Stimulated activated CD4-positive, alpha-beta T cell treated with anti-CD3 and anti-CD28 coated beads, Interleukin-4, amount 100 ng/mL, for 48 hours (primary cell): ENCODE measurements around the gene TNNT3.
"Not testable (repeated sequence)": the region's sequence is repeated elsewhere in the genome, so short reads cannot be mapped to it uniquely, and the experiment has no call there.

ENCODE experiments used
- DNase-seq, 2 donors: peaks; one replicate each; pipeline ENCODE4 v3.0.0-alpha.2; 2020; ENCODE audit warnings: low read depth in 2 of 2

The TNNT3 gene

DNA sequence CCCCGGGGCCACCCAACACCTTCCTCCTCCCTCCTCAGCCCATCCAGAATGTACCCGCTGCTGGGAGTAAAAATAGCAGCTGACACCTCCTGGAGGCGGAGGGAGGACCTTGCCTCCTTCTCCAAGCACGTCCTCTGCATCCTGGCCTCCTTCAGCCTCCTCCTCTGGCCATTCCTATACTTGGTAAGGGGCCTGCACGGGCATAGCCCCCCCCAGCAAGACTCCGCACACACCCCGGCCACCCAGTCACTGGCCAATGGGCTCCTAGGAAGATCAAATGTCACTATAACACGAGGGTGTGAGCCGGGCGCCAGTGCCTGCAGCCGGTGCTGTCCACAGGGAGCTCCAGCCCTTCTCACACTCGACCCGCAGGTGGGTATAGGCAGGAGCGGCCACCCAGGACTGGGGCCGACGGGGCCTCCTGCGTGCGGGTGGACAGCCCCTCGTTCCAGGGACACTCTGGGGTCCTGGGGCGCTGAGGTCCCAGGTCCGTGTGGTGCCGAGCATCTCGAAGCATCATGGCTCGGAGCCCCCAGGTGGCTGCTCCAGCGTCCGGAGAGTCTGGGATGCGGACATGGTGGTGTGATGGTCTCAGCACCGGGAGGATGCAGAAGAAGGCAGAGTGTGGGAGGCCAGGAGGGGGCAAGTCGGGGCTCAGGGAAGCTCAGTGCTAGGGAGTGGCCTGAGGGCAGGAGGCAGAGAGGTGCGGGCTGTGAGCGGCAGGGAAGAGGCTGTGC lies at the start of gene TNNT3:
TNNT3 (plus strand) TSS at position 313 of the 737 bp plus-strand sequence. CDS start 3,172 bp downstream, outside the sequence.
- no peak for DNase-seq

DNA sequence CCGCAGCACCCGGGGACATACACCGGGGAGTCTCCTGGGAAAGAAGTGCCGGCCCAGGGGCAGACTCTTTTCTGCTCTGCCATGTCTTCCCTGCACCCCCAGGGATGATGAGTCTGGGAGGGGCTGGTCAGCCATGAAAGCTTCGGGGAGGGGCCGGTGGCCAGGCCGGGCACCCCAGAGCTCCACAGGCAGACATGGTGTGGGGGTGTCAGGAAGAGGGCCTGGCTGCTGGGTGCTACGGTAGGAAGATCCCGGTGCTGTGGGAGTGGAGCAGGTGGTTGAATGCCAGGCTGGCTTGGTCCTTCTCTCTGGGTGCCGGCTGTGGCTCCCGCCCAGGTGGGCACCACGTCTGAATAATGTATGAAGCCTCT lies 49.2 kb upstream of the TNNT3 start:
- no peak for DNase-seq

DNA sequence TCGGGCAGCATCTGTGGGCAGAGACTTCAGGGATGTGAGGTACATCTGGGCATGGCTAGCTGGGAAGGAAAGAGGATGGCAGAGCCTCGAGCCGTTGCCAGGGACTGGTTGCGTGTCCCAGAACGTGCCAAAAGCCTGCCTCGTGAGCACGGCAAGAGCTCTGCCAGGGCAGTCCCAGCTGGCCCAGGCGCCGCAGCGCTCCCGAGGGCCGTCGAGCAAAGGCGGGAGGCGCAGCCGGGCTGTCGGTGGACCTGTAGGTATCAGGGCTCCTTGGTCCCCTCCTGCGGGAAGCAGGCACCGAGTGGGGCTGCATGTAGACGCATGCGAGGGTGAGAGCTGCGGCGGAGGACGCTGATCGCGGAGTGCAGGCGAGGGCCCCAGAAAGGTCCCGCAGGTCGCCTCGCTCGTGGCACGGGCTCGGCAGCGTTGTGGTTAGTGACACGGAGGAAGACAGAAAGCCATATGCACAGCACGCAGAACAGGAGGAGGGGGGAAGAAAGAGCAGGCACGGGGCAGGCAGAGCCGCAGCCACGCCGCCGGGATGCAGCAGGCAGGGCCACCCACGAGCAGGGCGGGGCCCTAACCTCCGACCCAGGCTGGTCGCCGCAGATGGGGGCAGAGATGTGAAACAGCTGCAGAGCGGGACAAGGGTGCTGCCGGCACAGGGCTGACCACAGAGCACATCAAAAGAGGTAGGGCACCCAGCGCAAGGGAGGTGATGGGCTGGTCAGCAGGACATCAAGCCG lies 48.6 kb upstream of the TNNT3 start:
- DNase-seq: no peak

DNA sequence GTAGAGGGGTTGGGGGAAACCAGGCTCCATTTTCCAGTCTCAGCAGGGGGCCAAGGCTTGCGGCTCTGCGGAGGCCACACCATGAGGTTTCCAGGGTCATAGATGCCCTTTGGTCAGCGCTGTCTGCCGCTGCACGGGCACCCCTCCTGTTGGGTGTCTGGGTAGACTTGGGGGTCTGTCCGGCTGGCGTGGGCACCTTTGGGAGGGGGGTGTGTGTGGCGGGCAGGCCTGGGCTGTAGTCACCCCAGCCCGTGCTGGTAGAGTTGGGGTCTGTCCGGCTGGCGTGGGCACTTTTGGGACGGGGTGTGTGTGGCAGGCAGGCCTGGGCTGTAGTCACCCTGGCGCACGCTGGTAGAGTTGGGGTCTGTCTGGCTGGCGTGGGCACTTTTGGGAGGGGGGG lies 48.0 kb upstream of the TNNT3 start:
- DNase-seq: no peak

DNA sequence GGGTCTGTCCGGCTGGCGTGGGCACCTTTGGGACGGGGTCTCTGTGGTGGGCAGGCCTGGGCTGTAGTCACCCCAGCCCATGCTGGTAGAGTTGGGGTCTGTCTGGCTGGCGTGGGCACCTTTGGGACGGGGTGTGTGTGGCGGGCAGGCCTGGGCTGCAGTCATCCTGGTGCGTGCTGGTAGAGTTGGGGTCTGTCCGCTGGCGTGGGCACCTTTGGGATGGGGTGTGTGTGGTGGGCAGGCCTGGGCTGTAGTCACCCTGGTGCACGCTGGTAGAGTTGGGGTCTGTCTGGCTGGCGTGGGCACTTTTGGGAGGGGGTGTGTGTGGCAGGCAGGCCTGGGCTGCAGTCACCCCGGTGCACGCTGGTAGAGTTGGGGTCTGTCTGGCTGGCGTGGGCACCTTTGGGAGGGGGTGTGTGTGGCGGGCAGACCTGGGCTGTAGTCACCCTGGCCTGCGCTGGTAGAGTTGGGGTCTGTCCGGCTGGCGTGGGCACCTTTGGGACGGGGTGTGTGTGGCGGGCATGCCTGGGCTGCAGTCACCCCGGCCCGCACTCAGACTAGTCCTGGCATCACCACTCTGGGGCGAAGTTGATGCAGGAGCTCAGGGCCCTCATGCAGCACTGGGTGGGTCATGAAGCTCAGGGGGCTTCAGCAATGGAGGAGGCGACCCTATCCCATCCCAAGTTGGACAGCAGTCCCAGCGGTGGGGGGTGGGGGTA lies 47.1 kb upstream of the TNNT3 start:
- DNase-seq: no peak

DNA sequence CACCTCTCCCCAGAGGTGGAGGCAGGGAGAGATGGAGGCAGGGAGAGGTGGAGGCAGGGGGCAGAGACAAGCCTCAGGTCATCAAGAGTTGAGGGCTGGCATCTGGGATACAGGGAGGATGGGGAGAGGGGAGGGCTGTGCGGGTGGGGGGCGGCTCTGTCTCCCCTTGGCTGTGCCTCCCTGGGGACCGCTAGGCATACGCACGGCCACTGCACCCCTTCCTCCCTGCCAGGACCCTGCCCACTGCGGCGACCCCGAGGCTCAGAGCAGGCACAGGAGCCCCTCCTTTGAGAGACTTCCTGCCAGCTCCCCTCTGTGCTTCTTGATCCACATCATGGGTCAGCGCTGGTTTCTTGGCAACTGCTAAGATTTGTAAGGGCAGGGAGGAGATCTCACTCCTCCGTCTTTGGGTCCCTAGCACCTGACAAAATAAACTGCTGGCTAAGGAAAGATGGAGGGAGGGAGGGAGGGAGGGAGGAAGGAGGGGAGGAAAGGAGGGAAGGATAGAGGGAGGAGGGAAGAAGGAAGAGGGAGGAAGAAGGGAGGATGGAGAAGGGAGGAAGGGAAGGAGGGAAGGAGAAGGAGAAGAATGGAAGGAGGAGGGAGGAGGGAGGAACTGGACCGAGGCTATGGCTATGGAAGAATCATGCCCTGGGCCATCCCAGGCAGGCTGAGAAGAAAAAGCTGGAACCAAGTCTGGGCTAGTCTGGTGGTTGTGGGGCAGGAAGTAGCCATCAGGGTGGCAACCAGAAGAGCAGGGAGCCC lies 46.3 kb upstream of the TNNT3 start:
- no peak for DNase-seq

DNA sequence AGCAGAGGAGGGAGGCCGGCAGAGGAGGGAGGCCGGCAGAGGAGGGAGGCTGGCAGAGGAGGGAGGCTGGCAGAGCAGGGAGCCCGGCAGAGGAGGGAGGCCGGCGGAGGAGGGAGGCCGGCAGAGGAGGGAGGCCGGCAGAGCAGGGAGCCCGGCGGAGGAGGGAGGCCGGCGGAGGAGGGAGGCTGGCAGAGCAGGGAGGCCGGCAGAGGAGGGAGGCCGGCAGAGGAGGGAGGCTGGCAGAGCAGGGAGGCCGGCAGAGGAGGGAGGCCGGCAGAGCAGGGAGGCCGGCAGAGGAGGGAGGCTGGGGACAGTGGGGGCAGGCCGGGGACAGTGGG lies 45.7 kb upstream of the TNNT3 start:
- not testable (repeated sequence) for DNase-seq

DNA sequence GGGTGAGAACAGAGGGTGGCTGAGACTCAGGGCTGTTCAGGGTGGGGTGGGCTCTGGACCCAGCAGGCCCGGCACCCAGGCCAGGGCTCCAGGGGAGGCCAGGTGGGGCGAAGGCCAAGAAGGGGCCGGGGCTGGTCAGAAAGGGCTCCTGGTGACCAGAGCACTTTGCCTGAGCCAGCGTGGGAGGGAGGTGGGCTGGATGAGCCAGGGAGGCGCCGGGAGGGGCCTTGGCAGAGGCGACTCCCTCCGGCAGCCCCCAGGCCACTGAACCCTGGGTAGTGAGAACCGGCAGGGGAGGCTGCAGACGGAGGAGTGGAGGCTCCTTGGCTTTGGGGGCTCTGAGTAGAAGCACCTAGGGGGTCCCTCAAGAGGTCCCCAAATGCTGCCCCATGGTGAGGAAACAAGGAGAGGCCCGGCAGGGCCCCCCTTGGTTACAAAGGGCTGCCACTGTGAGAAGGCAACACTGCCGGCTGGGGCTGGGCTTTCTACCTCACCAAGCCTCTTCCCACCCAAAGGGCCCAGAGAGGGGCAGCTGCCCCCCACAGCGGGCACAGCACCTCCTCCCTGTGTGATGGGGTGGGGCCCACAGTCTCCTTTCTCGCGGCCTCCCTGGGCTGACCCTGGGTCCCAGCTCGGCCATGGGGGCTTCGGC lies 44.9 kb upstream of the TNNT3 start:
- DNase-seq: not testable (repeated sequence)

DNA sequence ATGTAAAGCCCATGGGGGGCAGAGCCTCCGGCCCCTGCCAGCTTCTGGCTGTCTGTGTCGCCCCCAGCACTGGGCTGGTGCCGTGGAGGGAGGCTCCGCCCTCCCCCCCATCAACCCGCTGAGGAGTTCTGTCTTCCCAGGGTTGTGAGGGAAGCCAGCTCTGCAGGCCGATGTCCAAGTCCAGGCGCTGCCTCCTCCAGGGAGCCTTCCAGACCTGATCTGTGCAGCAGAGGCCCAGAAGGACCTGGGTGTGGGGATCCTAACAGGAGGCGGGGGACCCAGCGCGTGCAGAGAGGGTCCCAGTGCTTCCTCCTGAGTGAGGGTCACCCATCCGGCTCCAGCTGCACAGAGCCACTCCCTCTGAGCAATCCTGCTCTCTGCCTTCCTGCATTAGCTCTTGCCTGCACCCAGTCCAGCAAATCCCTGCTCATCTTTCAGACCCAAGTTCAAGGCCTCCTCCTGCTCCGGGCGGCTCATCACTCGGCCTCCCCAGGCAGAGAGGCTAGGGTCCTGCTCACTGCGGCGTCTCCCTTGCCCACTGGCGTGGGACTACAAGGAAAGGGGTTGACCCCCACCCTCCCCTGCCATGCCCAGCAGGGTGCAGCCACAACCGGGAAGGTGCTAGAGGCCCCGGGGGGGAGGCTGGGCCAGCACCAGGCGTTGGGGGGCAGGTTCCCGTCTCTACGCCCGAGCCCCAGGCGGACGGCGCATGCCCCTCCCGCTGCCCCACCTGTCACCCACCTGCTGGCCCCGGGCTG lies 44.2 kb upstream of the TNNT3 start:
- DNase-seq: no peak

DNA sequence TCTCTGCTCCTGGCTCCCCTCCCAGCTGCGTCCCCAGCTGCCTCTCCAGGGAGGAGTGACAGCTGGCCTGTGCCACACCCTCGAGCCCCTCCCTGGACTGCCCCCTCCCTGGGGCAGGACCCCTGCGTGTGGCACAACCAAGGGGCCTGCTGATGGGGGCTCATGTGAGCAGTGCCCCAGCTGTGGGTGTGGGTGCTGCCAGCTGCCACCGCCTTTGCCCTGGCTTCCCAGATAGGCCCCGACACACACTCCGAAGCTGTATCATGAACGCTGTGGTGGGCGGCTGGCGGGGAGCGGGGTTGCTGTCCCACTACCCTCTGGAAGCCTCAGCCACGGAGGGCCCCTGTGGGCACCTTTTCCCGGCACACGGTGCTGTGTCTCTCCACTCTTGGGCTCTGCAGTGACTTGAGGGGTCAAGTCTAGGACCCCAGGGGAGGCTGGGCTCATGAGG lies 43.6 kb upstream of the TNNT3 start:
- DNase-seq: not testable (repeated sequence)

DNA sequence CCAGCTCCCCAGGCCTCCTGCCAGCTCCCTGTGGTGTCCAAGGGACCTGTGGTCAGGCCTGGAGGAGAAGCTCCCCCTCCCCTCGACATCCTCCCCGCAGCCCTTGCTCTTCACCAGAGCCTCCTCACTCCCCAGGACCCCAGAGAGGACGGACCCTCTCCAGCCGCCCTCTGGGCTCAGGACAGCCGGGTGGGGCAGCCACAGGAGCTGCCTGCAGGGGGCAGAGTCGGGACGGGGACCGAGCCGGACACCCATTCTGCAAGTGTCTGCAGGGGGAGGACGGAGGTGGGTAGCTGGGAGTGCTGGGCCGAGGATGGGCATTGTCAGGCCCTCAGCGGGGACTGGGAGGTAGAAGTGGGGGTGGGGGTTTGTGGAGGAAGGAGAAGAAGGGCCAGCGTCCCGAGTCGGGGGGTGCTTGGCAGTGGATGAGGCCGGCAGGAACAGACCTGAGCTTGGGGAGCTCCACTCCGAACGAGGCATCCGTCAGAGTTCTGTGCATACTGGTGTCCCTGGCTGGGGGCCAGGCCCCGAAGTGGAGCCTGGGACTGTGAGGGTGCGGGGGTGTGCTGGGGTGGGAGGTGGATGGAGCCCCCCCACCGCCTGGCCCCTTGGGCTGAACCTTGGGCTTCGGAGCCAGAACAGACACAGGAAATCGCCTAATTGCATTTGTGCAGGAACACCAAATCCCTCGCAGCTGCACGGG lies 43.0 kb upstream of the TNNT3 start:
- no peak for DNase-seq

DNA sequence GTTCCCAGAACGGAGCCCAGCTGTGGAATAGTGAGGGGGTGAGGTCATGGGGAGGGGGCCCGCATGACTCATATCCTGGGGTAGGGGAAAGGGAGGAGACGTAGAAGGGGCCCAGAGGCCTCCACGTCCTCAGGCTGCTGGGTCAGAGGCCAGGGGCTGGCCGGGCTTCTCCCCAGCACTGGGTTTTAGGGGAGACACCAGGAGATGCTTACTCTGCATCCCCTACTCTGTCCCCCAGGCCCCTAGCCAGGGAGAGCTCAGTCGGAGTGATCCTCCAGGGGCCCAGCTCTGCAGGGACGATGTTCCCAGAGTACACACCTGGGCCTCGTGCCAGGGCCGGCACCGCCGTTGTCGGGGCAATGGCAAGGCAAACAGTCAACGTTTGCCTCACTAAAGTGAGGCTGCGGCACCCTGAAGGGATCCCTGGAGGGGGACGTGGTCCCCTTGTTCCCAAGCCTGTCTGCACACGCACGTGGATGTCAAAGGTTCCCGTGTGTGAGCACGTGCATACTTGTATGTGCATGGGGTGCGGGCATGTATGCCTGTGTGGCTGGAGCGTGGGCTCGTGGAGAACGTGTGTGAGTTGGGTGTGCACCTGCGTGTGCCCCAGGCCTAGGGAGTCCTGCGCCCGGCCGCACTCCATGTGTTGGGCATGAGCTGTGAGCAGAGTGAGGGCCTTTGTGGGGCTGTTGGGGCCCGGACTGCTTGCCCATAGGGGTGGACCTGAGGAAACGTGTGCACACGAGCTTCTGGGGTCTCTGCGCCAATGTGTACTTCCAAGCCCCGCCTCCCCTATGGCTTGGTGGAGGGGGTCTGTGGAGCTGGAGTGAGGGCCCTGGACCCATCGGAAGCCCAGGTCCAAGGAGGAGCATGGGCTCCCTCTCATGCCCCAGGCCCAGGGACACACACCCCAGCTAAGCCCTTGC lies 42.0 kb upstream of the TNNT3 start:
- no peak for DNase-seq

DNA sequence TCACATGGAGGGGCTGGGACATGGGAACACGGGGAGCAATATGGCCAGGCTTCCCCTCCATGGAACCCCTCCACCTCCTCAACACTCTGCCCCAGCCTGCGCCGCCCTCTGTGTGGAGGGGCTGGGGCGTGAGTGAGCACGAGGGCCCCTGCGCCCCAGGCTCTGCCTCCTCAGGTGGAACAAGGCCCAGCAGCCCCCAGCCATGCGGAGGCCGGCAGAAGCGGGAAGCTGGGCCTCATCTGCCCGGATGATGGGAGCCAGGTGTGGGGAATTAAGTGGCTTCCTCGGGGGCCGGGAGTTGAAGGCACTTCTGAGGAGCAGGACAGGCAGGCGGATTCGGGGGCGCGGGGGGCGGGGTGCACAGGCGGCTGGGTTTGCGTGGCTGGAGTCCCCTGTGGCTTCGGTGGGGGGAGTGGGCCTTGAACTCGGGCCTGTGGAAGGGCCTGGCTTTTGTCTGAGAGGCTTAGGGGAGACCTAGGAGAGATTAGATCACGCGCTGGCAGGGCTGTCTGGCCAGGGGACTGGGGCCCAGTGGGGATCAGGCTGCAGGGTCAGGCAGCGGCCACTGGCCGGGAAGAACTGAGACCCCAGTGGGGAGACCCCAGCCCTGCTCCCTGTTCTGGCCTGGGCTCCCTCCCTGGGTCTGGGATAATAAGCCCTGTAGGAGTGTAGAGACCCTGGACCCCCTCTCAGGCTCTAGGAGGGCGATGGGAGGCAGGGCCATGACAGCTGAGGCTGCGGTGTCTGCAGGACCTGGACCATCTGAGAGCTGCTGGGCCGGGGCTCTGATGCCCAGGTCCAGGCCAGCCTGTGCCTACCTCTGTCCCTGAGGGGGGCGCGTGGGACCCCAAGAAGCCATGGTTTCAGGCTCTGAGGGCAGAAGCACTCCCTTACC lies 41.1 kb upstream of the TNNT3 start:
- no peak for DNase-seq

DNA sequence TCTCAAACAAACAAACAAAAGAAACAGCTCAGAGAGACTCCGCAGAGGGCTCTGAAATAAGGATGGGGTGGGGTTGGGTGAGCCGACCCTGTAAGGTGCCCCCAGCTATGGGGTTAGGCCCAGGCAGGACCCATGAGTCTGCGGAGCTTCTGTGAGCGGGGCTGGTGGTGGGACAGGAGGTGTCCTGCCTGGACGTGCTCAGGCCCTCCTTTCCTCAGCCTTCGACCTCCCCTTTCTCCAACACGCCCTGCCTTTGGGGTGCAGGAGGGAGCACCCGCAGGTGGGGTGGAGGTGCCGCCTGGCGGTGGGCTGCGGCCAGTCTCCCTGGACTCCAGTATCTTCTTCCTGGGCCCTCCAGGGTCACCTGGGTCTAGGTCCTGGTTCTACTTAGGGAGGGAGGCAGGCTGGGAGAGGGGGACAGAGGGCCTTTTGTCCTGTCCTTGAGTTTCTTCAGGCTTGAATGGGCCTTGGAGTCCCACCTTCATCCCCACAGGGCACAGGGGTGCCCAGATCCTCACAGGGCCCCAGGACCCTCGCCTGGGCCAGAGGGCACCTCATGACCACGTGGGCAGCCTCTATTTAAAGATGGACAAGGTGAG lies 40.1 kb upstream of the TNNT3 start:
- DNase-seq: no peak

DNA sequence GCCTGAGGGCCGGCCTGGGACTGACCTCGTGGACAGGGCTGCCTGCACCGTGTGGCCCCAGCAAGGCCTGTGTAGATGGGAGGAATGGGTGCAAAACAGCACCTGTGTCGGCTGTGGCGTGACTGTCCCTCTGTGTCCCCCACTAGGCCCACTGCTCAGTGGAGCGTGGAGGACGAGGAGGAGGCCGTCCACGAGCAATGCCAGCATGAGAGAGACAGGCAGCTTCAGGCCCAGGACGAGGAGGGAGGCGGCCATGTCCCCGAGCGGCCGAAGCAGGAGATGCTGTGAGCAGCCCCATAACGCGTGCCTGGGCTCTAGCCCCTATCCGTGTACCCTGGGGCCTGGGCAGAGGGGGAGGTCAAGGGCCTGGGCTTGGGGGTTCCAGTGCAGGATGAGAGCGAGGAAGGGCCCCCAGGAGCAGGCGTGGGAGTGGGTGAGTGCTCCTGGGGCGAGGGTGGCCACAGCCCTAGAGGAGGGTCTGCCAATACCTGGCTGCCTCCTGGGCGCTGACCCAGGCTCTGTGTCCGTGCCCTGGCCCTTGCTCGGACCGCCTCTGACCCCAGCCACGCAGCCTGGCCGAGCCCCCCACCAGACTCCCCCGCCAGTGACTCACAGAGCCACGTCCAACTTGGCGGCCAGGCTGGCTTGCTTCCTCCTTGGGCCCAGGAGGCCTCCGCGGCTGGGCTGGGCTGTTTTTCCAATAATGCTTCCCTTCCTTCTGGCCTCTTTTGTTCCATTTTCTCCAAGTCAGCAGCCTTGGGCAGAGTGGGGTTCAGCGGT lies 39.4 kb upstream of the TNNT3 start:
- no peak for DNase-seq

DNA sequence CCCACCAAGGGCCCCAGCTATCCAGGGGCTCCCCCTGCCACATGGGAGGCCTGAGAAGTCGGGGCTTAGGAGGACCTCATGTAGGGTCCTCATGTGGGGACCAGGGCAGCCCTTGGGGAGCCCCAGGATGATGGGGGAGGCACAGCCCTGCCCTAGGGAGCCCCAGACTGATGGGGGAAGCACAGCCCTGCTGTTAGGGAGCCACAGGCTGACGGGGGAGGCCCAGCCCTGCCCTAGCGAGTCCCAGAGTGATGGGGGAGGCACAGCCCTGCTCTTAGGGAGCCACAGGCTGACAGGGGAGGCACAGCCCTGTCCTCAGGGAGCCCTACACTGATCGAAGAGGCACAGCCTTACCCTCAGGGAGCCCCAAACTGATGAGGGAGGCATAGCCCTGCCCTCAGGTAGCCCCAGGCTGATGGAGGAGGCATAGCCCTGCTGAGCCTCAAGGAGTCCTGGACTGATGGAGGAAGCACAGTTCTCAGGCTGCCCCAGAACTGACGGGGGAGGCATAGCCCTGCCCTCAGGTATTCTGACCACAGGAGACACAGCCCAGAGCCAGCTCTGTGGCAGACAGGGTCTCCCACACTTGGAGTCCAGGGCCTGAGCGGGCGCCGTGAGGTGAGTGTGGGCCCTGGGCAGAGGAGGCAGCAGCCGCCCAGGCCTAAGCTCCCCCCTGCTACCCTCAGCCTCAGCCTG lies 38.6 kb upstream of the TNNT3 start:
- no peak for DNase-seq
